Trophoblast cell (in vitro differentiated cells and primary cell): ENCODE measurements around the gene PTPRN2.
"Not testable (repeated sequence)": the region's sequence is repeated elsewhere in the genome, so short reads cannot be mapped to it uniquely, and the experiment has no call there.

Experiments used
- DNase-seq, 2 donors: peaks; one replicate each; pipeline ENCODE4 v3.0.0-alpha.2; 2016
- H2AFZ ChIP-seq: 2 replicates; pipeline ENCODE4 v1.6.1; 2013; ENCODE audit warnings: low read length, moderate library complexity, mild to moderate bottlenecking; ENCODE audit not compliant: insufficient read depth, poor library complexity
- H2AK5ac ChIP-seq: 2 replicates; pipeline ENCODE4 v1.6.1; 2013; ENCODE audit warnings: mild to moderate bottlenecking, low read length
- H2BK120ac ChIP-seq: 2 replicates; pipeline ENCODE4 v1.6.1; 2013; ENCODE audit warnings: low read length, mild to moderate bottlenecking, moderate library complexity; ENCODE audit not compliant: insufficient read depth, poor library complexity
- H2BK12ac ChIP-seq: 2 replicates; pipeline ENCODE4 v1.6.1; 2013; ENCODE audit warnings: mild to moderate bottlenecking, low read length, moderate library complexity
- H2BK5ac ChIP-seq: 2 replicates; pipeline ENCODE4 v1.6.1; 2013; ENCODE audit warnings: low read length, low read depth, moderate library complexity, mild to moderate bottlenecking; ENCODE audit not compliant: poor library complexity
- H3K14ac ChIP-seq: 2 replicates; pipeline ENCODE4 v1.6.1; 2013; ENCODE audit warnings: mild to moderate bottlenecking, low read length
- H3K18ac ChIP-seq: 2 replicates; pipeline ENCODE4 v1.6.1; 2013; ENCODE audit warnings: mild to moderate bottlenecking, low read length
- H3K23ac ChIP-seq: 2 replicates; pipeline ENCODE4 v1.6.1; 2013; ENCODE audit warnings: low read length
- H3K27ac ChIP-seq: 2 replicates; pipeline ENCODE4 v1.5.1; 2013; ENCODE audit warnings: low read depth, mild to moderate bottlenecking, inconsistent platforms, low read length, moderate library complexity
- H3K27me3 ChIP-seq: 2 replicates; pipeline ENCODE4 v1.6.1; 2013; ENCODE audit warnings: inconsistent platforms, mild to moderate bottlenecking, low read length, moderate library complexity; ENCODE audit not compliant: insufficient read depth
- H3K36me3 ChIP-seq, 2 experiments: 1 replicate in 1 of 2; 2 replicates in 1 of 2; pipeline ENCODE4 v1.6.1; 2013; ENCODE audit warnings: low read length in 2 of 2, mild to moderate bottlenecking in 2 of 2, moderate library complexity in 1 of 2; ENCODE audit not compliant: insufficient read depth in 2 of 2, control insufficient read depth in 1 of 2
- H3K4ac ChIP-seq: 2 replicates; pipeline ENCODE4 v1.6.1; 2013; ENCODE audit warnings: low read depth, mild to moderate bottlenecking, low read length, moderate library complexity
- H3K4me1 ChIP-seq, 2 experiments: 1 replicate in 1 of 2; 2 replicates in 1 of 2; pipeline ENCODE4 v1.6.1; 2013; ENCODE audit warnings: low read length in 2 of 2, mild to moderate bottlenecking in 2 of 2, moderate library complexity in 1 of 2; ENCODE audit not compliant: insufficient read depth in 2 of 2, control insufficient read depth in 1 of 2
- H3K4me2 ChIP-seq: 2 replicates; pipeline ENCODE4 v1.6.1; 2013; ENCODE audit warnings: inconsistent platforms, mild to moderate bottlenecking, low read length, moderate library complexity
- H3K4me3 ChIP-seq: 2 replicates; pipeline ENCODE4 v1.5.1; 2013; ENCODE audit warnings: mild to moderate bottlenecking, low read depth, low read length, inconsistent platforms
- H3K79me1 ChIP-seq: one replicate; pipeline ENCODE4 v1.6.1; 2013; ENCODE audit warnings: low read length
- H3K79me2 ChIP-seq: 2 replicates; pipeline ENCODE4 v1.6.1; 2013; ENCODE audit warnings: low read length, mild to moderate bottlenecking; ENCODE audit not compliant: control insufficient read depth, insufficient read depth, poor library complexity
- H3K9ac ChIP-seq: 2 replicates; pipeline ENCODE4 v1.6.1; 2013; ENCODE audit warnings: mild to moderate bottlenecking, low read length
- H3K9me3 ChIP-seq: 2 replicates; pipeline ENCODE4 v1.6.1; 2013; ENCODE audit warnings: low read depth, mild to moderate bottlenecking, control low read depth, inconsistent platforms, low read length; ENCODE audit not compliant: insufficient read depth
- H4K12ac ChIP-seq: 2 replicates; pipeline ENCODE4 v1.6.1; 2013; ENCODE audit warnings: low read depth, mild to moderate bottlenecking, low read length, moderate library complexity
- H4K8ac ChIP-seq: 2 replicates; pipeline ENCODE4 v1.6.1; 2013; ENCODE audit warnings: low read depth, mild to moderate bottlenecking, low read length, moderate library complexity
- H4K91ac ChIP-seq: one replicate; pipeline ENCODE4 v1.6.1; 2013; ENCODE audit warnings: low read depth, mild to moderate bottlenecking, low read length, moderate library complexity
- WGBS: extraction: QIAGEN DNeasy Blood & Tissue Kit; methylation state at CpG from one replicate; pipeline ENCODE4 v1.1.7; 2013; ENCODE audit warnings: missing lambda C conversion rate; ENCODE audit not compliant: insufficient read length, insufficient coverage; ENCODE audit errors: extremely low coverage; 5-methylcytosine and 5-hydroxymethylcytosine counted together

The PTPRN2 gene

GRCh38 chr7:157981778-157982177 is 605.8 kb downstream of the PTPRN2 start:
- H3K9me3 ChIP-seq = peaks cover 6% of the 10 kb centered on the region
- no CpG with 5 or more reads among the region's 5 CpGs for WGBS
- no peak overlapping the region for H3K14ac ChIP-seq
- no peak overlapping the region for H3K27ac ChIP-seq
- no peaks in the 10 kb centered on the region for H3K79me1 ChIP-seq
- no peaks in the 10 kb centered on the region for H3K27me3 ChIP-seq
- no peak overlapping the region for H3K9ac ChIP-seq
- no peak overlapping the region for H4K12ac ChIP-seq
- H2BK12ac ChIP-seq = no peak overlapping the region
- no peaks in the 10 kb centered on the region for H3K36me3 ChIP-seq
- DNase-seq = no peak
- H4K8ac ChIP-seq = no peak overlapping the region
- H3K23ac ChIP-seq = no peak overlapping the region
- no peak overlapping the region for H3K4me3 ChIP-seq
- no peak overlapping the region for H3K4ac ChIP-seq
- no peak overlapping the region for H2AFZ ChIP-seq
- no peak overlapping the region for H3K4me2 ChIP-seq
- no peak overlapping the region for H2BK120ac ChIP-seq
- H3K79me2 ChIP-seq = no peaks in the 10 kb centered on the region
- no peak overlapping the region for H2BK5ac ChIP-seq
- H4K91ac ChIP-seq = no peak overlapping the region
- no peaks in the 10 kb centered on the region for H3K4me1 ChIP-seq
- no peak overlapping the region for H2AK5ac ChIP-seq
- H3K18ac ChIP-seq = no peak overlapping the region

- no peak overlapping the region for H3K18ac ChIP-seq
- no peak overlapping the region for H2BK12ac ChIP-seq
- no peak overlapping the region for H3K4ac ChIP-seq
- H3K4me3 ChIP-seq = no peak overlapping the region
- no peaks in the 10 kb centered on the region for H3K79me1 ChIP-seq
- no peak overlapping the region for H2BK5ac ChIP-seq
- H3K4me1 ChIP-seq = no peaks in the 10 kb centered on the region
- H3K79me2 ChIP-seq = no peaks in the 10 kb centered on the region
- H3K27ac ChIP-seq = no peak overlapping the region
- no peak overlapping the region for H4K12ac ChIP-seq
- H3K14ac ChIP-seq = no peak overlapping the region
- H3K9ac ChIP-seq = no peak overlapping the region
- WGBS = no CpG with 5 or more reads among the region's 9 CpGs
- no peaks in the 10 kb centered on the region for H3K36me3 ChIP-seq
- no peaks in the 10 kb centered on the region for H3K27me3 ChIP-seq
- no peak overlapping the region for H2BK120ac ChIP-seq
- no peak for DNase-seq
- no peak overlapping the region for H2AK5ac ChIP-seq
- no peak overlapping the region for H4K91ac ChIP-seq
- no peak overlapping the region for H2AFZ ChIP-seq
- no peak overlapping the region for H4K8ac ChIP-seq
- H3K23ac ChIP-seq = no peak overlapping the region
- H3K9me3 ChIP-seq = peaks cover 11% of the 10 kb centered on the region
- no peak overlapping the region for H3K4me2 ChIP-seq
Observed at GRCh38 chr7:157980774-157981173, 606.8 kb downstream of the PTPRN2 start.

GRCh38 chr7:157980341-157980731 is 607.3 kb downstream of the PTPRN2 start:
- DNase-seq, H3K79me1 ChIP-seq, H3K23ac ChIP-seq, H3K79me2 ChIP-seq, H3K9ac ChIP-seq, H2AFZ ChIP-seq, H3K36me3 ChIP-seq, H3K4me3 ChIP-seq, H3K4me1 ChIP-seq, H3K27me3 ChIP-seq, H2BK12ac ChIP-seq, H3K4me2 ChIP-seq, H3K27ac ChIP-seq, H2AK5ac ChIP-seq, H3K14ac ChIP-seq, H3K4ac ChIP-seq, H2BK5ac ChIP-seq, H3K18ac ChIP-seq, H4K8ac ChIP-seq, H4K91ac ChIP-seq, H4K12ac ChIP-seq, H2BK120ac ChIP-seq: not testable (repeated sequence)
- no CpG with 5 or more reads among the region's 9 CpGs for WGBS
- peaks cover 15% of the 10 kb centered on the region for H3K9me3 ChIP-seq

- Histone ChIP-seq H2BK120ac (no peak overlapping the region), H4K91ac (no peak overlapping the region), H3K9ac (no peak overlapping the region), H3K14ac (no peak overlapping the region), H3K4me1 (no peaks in the 10 kb centered on the region), H4K12ac (no peak overlapping the region), H2BK12ac (no peak overlapping the region), H3K36me3 (no peaks in the 10 kb centered on the region), H3K79me1 (no peaks in the 10 kb centered on the region), H3K18ac (no peak overlapping the region), H3K27ac (no peak overlapping the region), H3K9me3 (peaks cover 20% of the 10 kb centered on the region), H3K4ac (no peak overlapping the region), H2AK5ac (no peak overlapping the region), H3K4me3 (no peak overlapping the region), H3K27me3 (no peaks in the 10 kb centered on the region), H2AFZ (no peak overlapping the region), H3K23ac (no peak overlapping the region), H4K8ac (no peak overlapping the region), H3K4me2 (no peak overlapping the region), H3K79me2 (no peaks in the 10 kb centered on the region), H2BK5ac (no peak overlapping the region)
- DNase-seq = no peak
- WGBS = no CpG with 5 or more reads among the region's 14 CpGs
Observed at GRCh38 chr7:157979636-157980340, 607.8 kb downstream of the PTPRN2 start.
